Measurements from ENCODE around the gene MAGOHB.

- TF ChIP-seq TAF1 (IDR thresholded peaks at IDR 0.05; ENCODE audit: low read depth, low read length) (no peak), POLR2AphosphoS5 (IDR thresholded peaks at IDR 0.05; ENCODE audit: low read depth, low read length) (no peak), POLR2A (IDR thresholded peaks at IDR 0.05; ENCODE audit: low read depth, low read length) (no peak)
These were observed 55.1 kb downstream of the MAGOHB start for GRCh38 chr12:10558301-10558700.
